Activated CD8-positive, alpha-beta T cell treated with anti-CD3 and anti-CD28 coated beads for 36 hours (primary cell): Measurements from ENCODE around the gene CEMIP. TPM values are rescaled to one million over a fixed set of nuclear protein-coding genes. Genes with fewer than 3 reads are reported as not detected.

Source experiments
- ATAC-seq: fragments of 200-7000 bp; cut with Tn5 transposase; one replicate; pipeline ENCODE4 v1.10.0; 2021; ENCODE audit warnings: mild to moderate bottlenecking, moderate library complexity
- CTCF ChIA-PET: fragments of 350-600 bp; sonication (Branson Sonifier 250); formaldehyde crosslinking; loops from one replicate; lab custom pipeline; 2021; ENCODE audit warnings: antibody characterized with exemption; lab: Charles Lee
- POLR2A ChIA-PET: fragments of 350-600 bp; sonication (Branson Sonifier 250); formaldehyde crosslinking; loops from one replicate; lab custom pipeline; 2021; ENCODE audit warnings: antibody characterized with exemption; lab: Charles Lee
- DNase-seq: peaks from one replicate; pipeline ENCODE4 v3.0.0-alpha.2; 2020
- H3K27ac Mint-ChIP-seq: one replicate; pipeline ENCODE4 v1.8.0; 2021; ENCODE audit warnings: mild to moderate bottlenecking, mixed read lengths
- H3K27me3 Mint-ChIP-seq: one replicate; pipeline ENCODE4 v1.8.0; 2021; ENCODE audit warnings: mixed read lengths
- H3K36me3 Mint-ChIP-seq: one replicate; pipeline ENCODE4 v1.8.0; 2021; ENCODE audit warnings: low read depth, mixed read lengths
- H3K4me1 Mint-ChIP-seq: one replicate; pipeline ENCODE4 v1.8.0; 2021; ENCODE audit warnings: low read depth, mixed read lengths
- H3K4me3 Mint-ChIP-seq: one replicate; pipeline ENCODE4 v1.8.0; 2021; ENCODE audit warnings: mild to moderate bottlenecking, moderate library complexity, mixed read lengths
- H3K9me3 Mint-ChIP-seq: one replicate; pipeline ENCODE4 v1.8.0; 2021; ENCODE audit warnings: mixed read lengths
- intact Hi-C: fragments of 100-400 bp; cut with micrococcal nuclease; formaldehyde crosslinking; loops from one replicate; pipeline ENCODE4 v1.10.0; 2022
- total RNA-seq, 2 experiments: library from RNA; stranded (reverse); gene quantifications; one replicate each; pipeline ENCODE4 v1.2.3, GENCODE V29; 2021
- TF ChIP-seq, protein P1 (sequence below): fragments of 200-600 bp; IDR thresholded peaks from one replicate; pipeline ENCODE4 v1.8.0; 2022; ENCODE audit warnings: antibody characterized with exemption, mild to moderate bottlenecking

The CEMIP gene
- total RNA-seq, 2 experiments from 2014 or later: not detected

GRCh38 chr15:80990955-80991354 lies 211.8 kb downstream of the CEMIP start:
- H3K4me1 Mint-ChIP-seq: peaks cover 36% of the 10 kb centered on the region

DNA sequence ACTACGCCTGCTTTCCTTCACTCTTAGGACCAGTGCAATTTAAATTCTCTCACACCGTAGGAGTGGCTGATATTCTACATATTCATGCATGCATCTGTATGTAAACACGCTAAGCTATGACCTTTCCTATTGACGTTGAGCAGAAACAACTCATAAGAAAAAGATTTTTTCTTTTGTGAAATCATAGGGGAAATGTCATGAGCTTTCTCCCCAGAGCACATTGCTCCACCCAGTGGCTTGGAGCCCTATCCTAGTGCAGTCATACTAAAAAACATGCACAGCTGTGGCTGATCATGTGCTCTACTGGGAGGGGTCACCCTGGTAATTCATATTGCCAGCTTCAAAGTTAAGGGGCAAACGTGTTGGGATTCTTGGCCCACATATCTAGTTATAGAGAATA lies 212.3 kb downstream of the CEMIP start:
- H3K4me3 Mint-ChIP-seq: no peak overlapping the region
- intact Hi-C loops: loop anchor here (10.0 kb wide), 3 partner anchors 113 to 303 kb away; no protein-coding TSS in a partner anchor
- peaks cover 19% of the 10 kb centered on the region for H3K36me3 Mint-ChIP-seq
- ATAC-seq: peak; percentile 10
- H3K27ac Mint-ChIP-seq: no peak overlapping the region
- no peaks in the 10 kb centered on the region for H3K27me3 Mint-ChIP-seq
- no peaks in the 10 kb centered on the region for H3K9me3 Mint-ChIP-seq
- peak; percentile 58 for DNase-seq
- peaks cover 34% of the 10 kb centered on the region for H3K4me1 Mint-ChIP-seq
- POLR2A ChIA-PET: interaction anchor here (2.6 kb wide), 1 partner anchor 10 kb away, joined by 29 read pairs; the partner anchor contains the start of gene TLNRD1
- TF ChIP-seq, protein P1, sequence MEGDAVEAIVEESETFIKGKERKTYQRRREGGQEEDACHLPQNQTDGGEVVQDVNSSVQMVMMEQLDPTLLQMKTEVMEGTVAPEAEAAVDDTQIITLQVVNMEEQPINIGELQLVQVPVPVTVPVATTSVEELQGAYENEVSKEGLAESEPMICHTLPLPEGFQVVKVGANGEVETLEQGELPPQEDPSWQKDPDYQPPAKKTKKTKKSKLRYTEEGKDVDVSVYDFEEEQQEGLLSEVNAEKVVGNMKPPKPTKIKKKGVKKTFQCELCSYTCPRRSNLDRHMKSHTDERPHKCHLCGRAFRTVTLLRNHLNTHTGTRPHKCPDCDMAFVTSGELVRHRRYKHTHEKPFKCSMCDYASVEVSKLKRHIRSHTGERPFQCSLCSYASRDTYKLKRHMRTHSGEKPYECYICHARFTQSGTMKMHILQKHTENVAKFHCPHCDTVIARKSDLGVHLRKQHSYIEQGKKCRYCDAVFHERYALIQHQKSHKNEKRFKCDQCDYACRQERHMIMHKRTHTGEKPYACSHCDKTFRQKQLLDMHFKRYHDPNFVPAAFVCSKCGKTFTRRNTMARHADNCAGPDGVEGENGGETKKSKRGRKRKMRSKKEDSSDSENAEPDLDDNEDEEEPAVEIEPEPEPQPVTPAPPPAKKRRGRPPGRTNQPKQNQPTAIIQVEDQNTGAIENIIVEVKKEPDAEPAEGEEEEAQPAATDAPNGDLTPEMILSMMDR: no peak
- CTCF ChIA-PET: interaction anchor here (0.9 to 2.3 kb wide), 8 partner anchors 8 to 283 kb away, joined by 3 to 21 read pairs (median 4); partner anchors contain the start of gene TLNRD1

More at GRCh38 chr15:80990955-80991354, 211.8 kb downstream of the CEMIP start:
- TF ChIP-seq, protein P1: no peak
- H3K27ac Mint-ChIP-seq: no peak overlapping the region
- ChIA-PET CTCF (interaction anchor here (0.9 to 2.3 kb wide), 8 partner anchors 8 to 279 kb away, joined by 3 to 21 read pairs (median 4); partner anchors contain the start of gene TLNRD1), POLR2A (interaction anchor here (2.6 kb wide), 1 partner anchor 10 kb away, joined by 29 read pairs; the partner anchor contains the start of gene TLNRD1)
- no peak for ATAC-seq
- no peak for DNase-seq
- intact Hi-C loops: loop anchor here (10.0 kb wide), 3 partner anchors 114 to 304 kb away; no protein-coding TSS in a partner anchor
- H3K4me3 Mint-ChIP-seq: no peak overlapping the region
- no peaks in the 10 kb centered on the region for H3K9me3 Mint-ChIP-seq
- no peaks in the 10 kb centered on the region for H3K27me3 Mint-ChIP-seq
- peaks cover 21% of the 10 kb centered on the region for H3K36me3 Mint-ChIP-seq

- Mint-ChIP-seq H3K4me3 (no peak overlapping the region), H3K4me1 (peaks cover 29% of the 10 kb centered on the region), H3K9me3 (peaks cover under 1% of the 10 kb centered on the region), H3K27me3 (no peaks in the 10 kb centered on the region), H3K36me3 (peaks cover 15% of the 10 kb centered on the region), H3K27ac (no peak overlapping the region)
- TF ChIP-seq, protein P1: no peak
- CTCF ChIA-PET: interaction anchor here (1.0 to 2.3 kb wide), 8 partner anchors 7 to 282 kb away, joined by 3 to 21 read pairs (median 4); partner anchors contain the start of gene TLNRD1
- POLR2A ChIA-PET: interaction anchor here (2.6 kb wide), 1 partner anchor 9 kb away, joined by 29 read pairs; the partner anchor contains the start of gene TLNRD1
- no peak for ATAC-seq
- intact Hi-C loops: loop anchor here (10.0 kb wide), 3 partner anchors 113 to 303 kb away; no protein-coding TSS in a partner anchor
- DNase-seq: no peak
Measured at GRCh38 chr15:80992006-80992405, 212.8 kb downstream of the CEMIP start.

DNA sequence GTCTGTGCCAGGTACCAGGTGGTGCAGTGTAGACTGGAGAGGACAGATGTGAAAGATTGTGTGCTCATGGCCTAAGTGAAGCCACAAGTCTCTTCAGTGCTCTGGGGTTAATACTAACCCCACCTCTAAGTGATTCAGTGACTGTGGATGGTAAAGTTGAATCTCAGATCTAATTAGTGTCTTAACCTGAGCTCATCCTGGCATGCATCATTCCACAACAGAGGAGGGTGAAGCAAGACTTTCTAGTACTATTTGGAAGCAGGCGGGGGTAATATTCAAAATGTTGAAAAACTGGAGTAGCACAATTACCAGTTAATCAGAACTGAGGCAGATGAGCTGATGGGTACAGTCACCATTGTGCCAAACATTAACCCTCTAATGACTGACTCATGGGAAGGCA lies 213.3 kb downstream of the CEMIP start:
- Mint-ChIP-seq H3K4me1 (peaks cover 28% of the 10 kb centered on the region), H3K36me3 (peaks cover 14% of the 10 kb centered on the region), H3K27ac (no peak overlapping the region), H3K27me3 (no peaks in the 10 kb centered on the region), H3K4me3 (no peak overlapping the region), H3K9me3 (peaks cover 5% of the 10 kb centered on the region)
- CTCF ChIA-PET: interaction anchor here (1.2 to 2.2 kb wide), 3 partner anchors 23 to 282 kb away, joined by 3 to 8 read pairs (median 4); no protein-coding TSS in a partner anchor
- intact Hi-C loops: loop anchor here (10.0 kb wide), 3 partner anchors 112 to 302 kb away; no protein-coding TSS in a partner anchor
- POLR2A ChIA-PET: no interaction called here
- ATAC-seq (no peak), DNase-seq (no peak)
- TF ChIP-seq, protein P1: no peak

- ATAC-seq: no peak
- peaks cover 28% of the 10 kb centered on the region for H3K4me1 Mint-ChIP-seq
- no peak overlapping the region for H3K4me3 Mint-ChIP-seq
- peaks cover 1% of the 10 kb centered on the region for H3K36me3 Mint-ChIP-seq
- H3K27me3 Mint-ChIP-seq: no peaks in the 10 kb centered on the region
- peak; percentile 27 for DNase-seq
- ChIA-PET POLR2A (no interaction called here), CTCF (interaction anchor here (2.1 to 2.4 kb wide), 2 partner anchors 112 to 270 kb away, joined by 10 read pairs; no protein-coding TSS in a partner anchor)
- intact Hi-C loops: loop anchor here (10.0 kb wide), 3 partner anchors 109 to 299 kb away; no protein-coding TSS in a partner anchor
- H3K9me3 Mint-ChIP-seq: peaks cover 5% of the 10 kb centered on the region
- H3K27ac Mint-ChIP-seq: no peak overlapping the region
- TF ChIP-seq, protein P1: peak; percentile 87
Measured at GRCh38 chr15:80996247-80996646, 217.1 kb downstream of the CEMIP start.
